Measurements from ENCODE around the gene CYFIP1. TPM values are rescaled to one million over a fixed set of nuclear protein-coding genes. Genes with fewer than 3 reads are reported as not detected.

The CYFIP1 gene
- total and polyA plus RNA-seq, 2 of the 8 experiments (the other 6 are each of a cell fraction or from before 2014, with no cell fraction given) = 38.6 to 81.7 TPM

- no peak for TF ChIP-seq SIRT6 (IDR thresholded peaks at IDR 0.05; ENCODE audit: low read length)
- no peak for TF ChIP-seq GABPA (IDR thresholded peaks at IDR 0.05; ENCODE audit: borderline replicate concordance, insufficient read depth, low read length)
- no peak for TF ChIP-seq BRCA1 (IDR thresholded peaks at IDR 0.05; ENCODE audit: low read depth, low read length)
- no peak for TF ChIP-seq NRF1 (IDR thresholded peaks at IDR 0.05; ENCODE audit: low read depth, low read length)
- TF ChIP-seq TAF7 (optimal IDR thresholded peaks at IDR 0.05; ENCODE audit: borderline replicate concordance, low read depth, low read length) = no peak
- TF ChIP-seq ZNF274 (IDR thresholded peaks at IDR 0.05; ENCODE audit: borderline replicate concordance, extremely low read depth, low read length) = no peak
- no peak for TF ChIP-seq GTF2F1 (IDR thresholded peaks at IDR 0.05; ENCODE audit: borderline replicate concordance, low read depth, low read length)
- TF ChIP-seq TEAD4 (IDR thresholded peaks at IDR 0.05; ENCODE audit: low read depth, low read length) = no peak
- no peak for TF ChIP-seq SRF (IDR thresholded peaks at IDR 0.05; ENCODE audit: low read depth, low read length)
- peak; percentile 41; the same call in 1 of the 2 replicates for TF ChIP-seq MAFK (IDR thresholded peaks at IDR 0.05; ENCODE audit: low read depth, low read length)
- TF ChIP-seq BACH1 (IDR thresholded peaks at IDR 0.05; ENCODE audit: low read length) = no peak
- no peak for TF ChIP-seq MAX (IDR thresholded peaks at IDR 0.05)
- TF ChIP-seq SIN3A (conservative IDR thresholded peaks at IDR 0.05 in 1 of 2, IDR thresholded peaks at IDR 0.05 in 1 of 2; ENCODE audit: low read depth in 1 of 2, low read length in 2 of 2) = no peak
- no peak for TF ChIP-seq KDM1A (IDR thresholded peaks at IDR 0.05; ENCODE audit: borderline replicate concordance, low read length)
- TF ChIP-seq POLR2A (IDR thresholded peaks at IDR 0.05; ENCODE audit: control extremely low read depth in 1 of 2, low read depth in 2 of 2, low read length in 2 of 2) = 0 out of 3 replicates have a peak, but pooled peaks of 1 of the 2 experiments have one; percentile 25
Observed at GRCh38 chr15:22872936-22873701, 107.0 kb downstream of the CYFIP1 start (continued).

Data from H1 (cell line).